SK-N-SH (cell line): ENCODE measurements around the gene PHIP. TPM values are rescaled to one million over a fixed set of nuclear protein-coding genes. Genes with fewer than 3 reads are reported as not detected.
A peak's percentile ranks its signal among the peaks of the same experiment; 100 is the strongest.

Experiments
- CTCF ChIA-PET: fragments of 300-600, 350-600 bp; formaldehyde crosslinking; extraction: SDS; loops from one replicate; lab custom pipeline; 2021; lab: Yijun Ruan, JAX
- POLR2A ChIA-PET: fragments of 350-600 bp; sonication (Branson Sonifier 250); formaldehyde crosslinking; extraction: SDS; loops from one replicate; lab custom pipeline; 2020; ENCODE audit warnings: antibody characterized with exemption, inconsistent platforms; lab: Yijun Ruan, JAX
- DNase-seq: peaks from one replicate; pipeline ENCODE4 v3.0.0; 2012
- H2AFZ ChIP-seq: fragments of 200-600 bp; sonication (generic); 2 replicates; pipeline ENCODE4 v1.8.1; 2016; ENCODE audit warnings: antibody characterized with exemption, mild to moderate bottlenecking, low read depth
- H3F3A ChIP-seq: fragments of 200-600 bp; sonication (generic); replicated peaks from 2 replicates; pipeline ENCODE3; 2016; ENCODE audit warnings: antibody characterized with exemption, mild to moderate bottlenecking; ENCODE audit not compliant: insufficient read depth
- H3K27ac ChIP-seq, 2 experiments: fragments of 200-500 bp in 1 of 2; fragments of 200-600 bp in 1 of 2; sonication (Bioruptor generic) in 1 of 2; sonication (generic), shearing (Covaris generic) in 1 of 2; 2 replicates each; pipeline versions ENCODE4 v1.5.1 to v1.6.1; 2014 to 2016; ENCODE audit warnings: low read depth in 2 of 2, inconsistent platforms in 1 of 2, low read length in 1 of 2, mild to moderate bottlenecking in 1 of 2, mixed read lengths in 1 of 2
- H3K27me3 ChIP-seq: fragments of 200-600 bp; sonication (generic), shearing (Covaris generic); 2 replicates; pipeline ENCODE4 v1.6.1; 2016; ENCODE audit warnings: mixed run types; ENCODE audit not compliant: insufficient read depth
- H3K36me3 ChIP-seq, 2 experiments: fragments of 200-500 bp in 1 of 2; fragments of 200-600 bp in 1 of 2; sonication (Bioruptor generic) in 1 of 2; sonication (generic) in 1 of 2; replicated peaks in 1 of 2; 2 replicates each; pipeline versions ENCODE3 to v1.5.1; 2014 to 2016; ENCODE audit warnings: low read length in 1 of 2, mild to moderate bottlenecking in 1 of 2; ENCODE audit not compliant: insufficient read depth in 2 of 2, control insufficient read depth in 1 of 2
- H3K4me1 ChIP-seq, 2 experiments: fragments of 200-500 bp in 1 of 2; fragments of 200-600 bp in 1 of 2; sonication (Bioruptor generic) in 1 of 2; sonication (generic), shearing (Covaris generic) in 1 of 2; 2 replicates each; pipeline versions ENCODE4 v1.5.1 to v1.6.1; 2014 to 2016; ENCODE audit warnings: low read depth in 1 of 2, low read length in 1 of 2, mixed run types in 1 of 2; ENCODE audit not compliant: insufficient read depth in 2 of 2, control insufficient read depth in 1 of 2
- H3K4me2 ChIP-seq: fragments of 200-600 bp; sonication (generic), shearing (Covaris generic); 2 replicates; pipeline ENCODE4 v1.6.1; 2017; ENCODE audit warnings: mixed run types
- H3K4me3 ChIP-seq, 2 experiments: fragments of 200-500 bp in 1 of 2; fragments of 200-600 bp in 1 of 2; sonication (Bioruptor generic) in 1 of 2; sonication (generic), shearing (Covaris generic) in 1 of 2; 2 replicates each; pipeline versions ENCODE4 v1.5.1 to v1.8.1; 2014 to 2016; ENCODE audit warnings: low read depth in 2 of 2, inconsistent platforms in 1 of 2, low read length in 1 of 2, mild to moderate bottlenecking in 1 of 2, mixed read lengths in 1 of 2, moderate library complexity in 1 of 2
- H3K79me2 ChIP-seq: fragments of 200-600 bp; sonication (generic); 2 replicates; pipeline ENCODE4 v1.8.1; 2017; ENCODE audit warnings: mild to moderate bottlenecking; ENCODE audit not compliant: insufficient read depth
- H3K9ac ChIP-seq: fragments of 200-600 bp; sonication (generic); 2 replicates; pipeline ENCODE4 v1.6.1; 2017; ENCODE audit warnings: mixed run types
- H3K9me2 ChIP-seq: fragments of 200-600 bp; sonication (generic); 2 replicates; pipeline ENCODE4 v1.6.1; 2017; ENCODE audit warnings: mixed run types
- H3K9me3 ChIP-seq: fragments of 200-600 bp; sonication (generic); 2 replicates; pipeline ENCODE4 v1.6.1; 2017; ENCODE audit warnings: mixed run types, mild to moderate bottlenecking, moderate library complexity
- H4K20me1 ChIP-seq: fragments of 200-600 bp; sonication (generic); 2 replicates; pipeline ENCODE4 v1.6.1; 2017; ENCODE audit warnings: mild to moderate bottlenecking, mixed run types; ENCODE audit not compliant: insufficient read depth
- CHD2 ChIP-seq: fragments of 150-350 bp; IDR thresholded peaks from 2 replicates; pipeline ENCODE4 v1.6.1; 2018; ENCODE audit warnings: low read length; ENCODE audit not compliant: partially characterized antibody
- CTCF ChIP-seq: fragments of 200-600 bp; sonication (generic); IDR thresholded peaks from 2 replicates; pipeline ENCODE4 v1.6.1; 2017; ENCODE audit warnings: antibody characterized with exemption, mild to moderate bottlenecking, moderate library complexity
- ELF1 ChIP-seq: IDR thresholded peaks from 2 replicates; pipeline ENCODE4 v1.4.0; 2012
- FOSL2 ChIP-seq: IDR thresholded peaks from 2 replicates; pipeline ENCODE4 v1.4.0; 2012; ENCODE audit warnings: low read depth, mild to moderate bottlenecking, moderate library complexity, borderline replicate concordance
- GABPA ChIP-seq: IDR thresholded peaks from 2 replicates; pipeline ENCODE4 v1.4.0; 2012; ENCODE audit warnings: low read depth, mild to moderate bottlenecking
- JUND ChIP-seq: IDR thresholded peaks from 2 replicates; pipeline ENCODE4 v1.4.0; 2012
- PBX3 ChIP-seq: IDR thresholded peaks from 2 replicates; pipeline ENCODE4; 2012
- RAD21 ChIP-seq: IDR thresholded peaks from 2 replicates; pipeline ENCODE4 v1.6.1; 2012; ENCODE audit warnings: mild to moderate bottlenecking, low read length
- SMC3 ChIP-seq: IDR thresholded peaks from 2 replicates; pipeline ENCODE4 v1.6.1; 2012; ENCODE audit warnings: low read depth, low read length, improper control_type of control experiment
- TAF1 ChIP-seq: IDR thresholded peaks from 2 replicates; pipeline ENCODE4 v1.6.1; 2012; ENCODE audit warnings: low read depth, mild to moderate bottlenecking, low read length, moderate library complexity, borderline replicate concordance
- TEAD4 ChIP-seq: IDR thresholded peaks from 2 replicates; pipeline ENCODE4 v1.4.0; 2012; ENCODE audit warnings: mild to moderate bottlenecking, borderline replicate concordance; ENCODE audit not compliant: insufficient read depth
- USF1 ChIP-seq: IDR thresholded peaks from 2 replicates; pipeline ENCODE4 v1.4.0; 2012; ENCODE audit warnings: low read depth, borderline replicate concordance
- YY1 ChIP-seq: IDR thresholded peaks from 2 replicates; pipeline ENCODE4 v1.4.0; 2012; ENCODE audit warnings: low read depth, mild to moderate bottlenecking
- WGBS: methylation state at CpG from one replicate; pipeline ENCODE4 v1.1.6; 2017; ENCODE audit warnings: low lambda C conversion rate; 5-methylcytosine and 5-hydroxymethylcytosine counted together
- polyA plus RNA-seq, 3 experiments: library from polyadenylated mRNA; depleted of rRNA; stranded (reverse); fragments of >200 nt; gene quantifications; 2 replicates each; pipeline ENCODE4 v1.2.3, GENCODE V29; 2012

The PHIP gene
- polyA plus RNA-seq, 1 of the 3 experiments (the other 2 are of a cell fraction): 1.7 TPM

GRCh38 chr6:78911218-78911940 lies 166.7 kb downstream of the PHIP start:
- H3K4me3 ChIP-seq: no peak overlapping the region
- H3K4me1 ChIP-seq: no peaks in the 10 kb centered on the region
- H2AFZ ChIP-seq: no peak overlapping the region
- no peaks in the 10 kb centered on the region for H4K20me1 ChIP-seq
- no peaks in the 10 kb centered on the region for H3K79me2 ChIP-seq
- ChIA-PET POLR2A (interaction anchor here (0.6 kb wide), 1 partner anchor 42 kb away, joined by 3 read pairs; no protein-coding TSS in a partner anchor), CTCF (no interaction called here)
- no peak for TF ChIP-seq JUND
- TF ChIP-seq YY1: no peak
- TF ChIP-seq SMC3: no peak
- H3F3A ChIP-seq: no peaks in the 10 kb centered on the region
- DNase-seq: no peak
- no peaks in the 10 kb centered on the region for H3K27me3 ChIP-seq
- no peak overlapping the region for H3K4me2 ChIP-seq
- H3K9me3 ChIP-seq: no peaks in the 10 kb centered on the region
- 86% methylated on average over 9 of the region's 9 CpGs for WGBS
- H3K36me3 ChIP-seq: peaks cover 2 to 5% of the 10 kb centered on the region in 2 experiments
- no peaks in the 10 kb centered on the region for H3K9me2 ChIP-seq
- no peak overlapping the region for H3K27ac ChIP-seq
- no peak overlapping the region for H3K9ac ChIP-seq

- H3K9me2 ChIP-seq: no peaks in the 10 kb centered on the region
- no peaks in the 10 kb centered on the region for H3K9me3 ChIP-seq
- no peak overlapping the region for H3K4me3 ChIP-seq
- peaks cover 2 to 5% of the 10 kb centered on the region in 2 experiments for H3K36me3 ChIP-seq
- H2AFZ ChIP-seq: no peak overlapping the region
- no peaks in the 10 kb centered on the region for H3K27me3 ChIP-seq
- no peaks in the 10 kb centered on the region for H3F3A ChIP-seq
- no peak overlapping the region for H3K4me2 ChIP-seq
- TF ChIP-seq TEAD4 (no peak), ELF1 (no peak), YY1 (no peak), CTCF (no peak), TAF1 (no peak), SMC3 (no peak), CHD2 (no peak), USF1 (no peak), FOSL2 (no peak), GABPA (no peak), PBX3 (no peak), RAD21 (no peak)
- CTCF ChIA-PET: no interaction called here
- POLR2A ChIA-PET: interaction anchor here (0.6 kb wide), 1 partner anchor 41 kb away, joined by 3 read pairs; no protein-coding TSS in a partner anchor
- H3K27ac ChIP-seq: no peak overlapping the region
- peak; percentile 26 for DNase-seq
- no peaks in the 10 kb centered on the region for H3K4me1 ChIP-seq
- H3K9ac ChIP-seq: no peak overlapping the region
- 79% methylated on average over 19 of the region's 49 CpGs for WGBS
- no peaks in the 10 kb centered on the region for H3K79me2 ChIP-seq
- no peaks in the 10 kb centered on the region for H4K20me1 ChIP-seq
Measured at GRCh38 chr6:78910591-78911171, 167.4 kb downstream of the PHIP start.
